NK-92 (cell line): Measurements from ENCODE around the gene TEX30.

Experiments
- DNase-seq: peaks from one replicate; lab custom pipeline; 2025; ENCODE audit not compliant: unreplicated experiment; lab: John Stamatoyannopoulos, UW

Gene TEX30

DNA sequence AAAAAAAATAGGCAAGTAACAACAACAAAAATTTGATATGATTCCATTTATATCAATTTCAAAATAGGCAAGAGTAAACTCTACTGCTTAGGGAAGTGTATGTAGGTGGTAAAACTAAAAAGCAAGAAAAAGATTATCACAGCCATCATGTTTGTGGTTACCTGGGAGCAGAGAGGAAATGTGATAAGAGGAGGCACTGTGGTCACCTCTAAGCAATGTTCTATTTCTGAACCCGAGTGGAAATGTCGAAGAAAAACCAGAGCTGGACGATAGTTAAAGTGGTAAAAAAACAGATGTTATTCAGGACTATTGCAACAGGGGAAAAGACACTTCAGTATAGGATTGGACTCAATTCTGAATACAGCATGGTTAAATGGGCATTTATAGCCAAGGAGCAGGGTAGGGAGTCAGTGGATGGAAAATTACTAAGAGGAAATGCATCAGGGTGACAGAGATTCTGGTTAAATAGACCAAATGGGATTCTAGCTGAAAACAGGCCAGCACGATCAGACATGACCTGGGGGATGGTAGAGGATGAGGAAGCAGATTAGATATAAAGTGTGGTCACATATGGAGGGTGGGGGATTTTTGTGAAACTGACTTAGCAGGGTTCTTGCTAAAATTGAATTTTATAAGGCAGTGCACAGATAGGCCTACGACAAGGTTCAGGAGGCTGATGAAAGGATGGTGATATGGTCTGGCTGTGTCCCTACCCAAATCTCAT lies 6.0 kb upstream of the TEX30 start:
- DNase-seq, result no peak

DNA sequence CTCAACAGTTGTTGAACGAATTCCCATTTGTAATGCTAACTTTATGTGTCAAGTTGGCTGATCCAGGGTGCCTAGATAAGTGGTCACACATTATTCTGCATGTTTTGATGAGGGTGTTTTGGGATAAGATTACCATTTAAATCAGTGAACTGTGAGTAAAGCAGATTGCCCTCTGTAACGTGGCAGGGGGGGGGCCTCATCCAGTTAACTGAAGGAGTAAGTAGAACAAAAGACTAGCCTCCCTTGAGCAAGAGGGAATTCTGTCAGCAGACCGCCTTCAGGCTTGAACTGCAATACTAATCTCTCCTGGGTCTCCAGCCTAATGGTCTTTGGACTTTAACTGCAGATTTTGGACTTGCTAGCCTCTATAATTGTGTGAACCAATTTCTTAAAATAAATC lies 4.2 kb upstream of the TEX30 start:
- no peak for DNase-seq

DNA sequence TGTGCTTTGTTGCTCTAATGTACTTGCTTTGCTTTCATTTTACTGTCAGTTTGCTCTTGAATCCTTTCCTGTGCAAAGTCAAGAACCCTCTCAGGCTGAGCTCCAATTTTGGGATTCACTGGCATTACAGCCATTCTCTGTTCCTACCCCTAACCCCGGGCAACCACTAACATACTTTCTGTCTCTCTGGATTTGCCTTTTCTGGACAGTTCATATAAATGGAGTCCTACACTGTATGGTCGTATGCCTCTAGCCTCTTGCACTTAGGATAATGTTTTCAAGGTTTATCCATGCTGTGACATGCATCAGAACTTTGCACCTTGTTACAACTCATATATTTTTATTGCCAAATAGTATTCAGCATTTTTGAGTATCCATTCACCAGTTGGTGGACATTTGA lies 2.7 kb upstream of the TEX30 start:
- DNase-seq, result no peak

DNA sequence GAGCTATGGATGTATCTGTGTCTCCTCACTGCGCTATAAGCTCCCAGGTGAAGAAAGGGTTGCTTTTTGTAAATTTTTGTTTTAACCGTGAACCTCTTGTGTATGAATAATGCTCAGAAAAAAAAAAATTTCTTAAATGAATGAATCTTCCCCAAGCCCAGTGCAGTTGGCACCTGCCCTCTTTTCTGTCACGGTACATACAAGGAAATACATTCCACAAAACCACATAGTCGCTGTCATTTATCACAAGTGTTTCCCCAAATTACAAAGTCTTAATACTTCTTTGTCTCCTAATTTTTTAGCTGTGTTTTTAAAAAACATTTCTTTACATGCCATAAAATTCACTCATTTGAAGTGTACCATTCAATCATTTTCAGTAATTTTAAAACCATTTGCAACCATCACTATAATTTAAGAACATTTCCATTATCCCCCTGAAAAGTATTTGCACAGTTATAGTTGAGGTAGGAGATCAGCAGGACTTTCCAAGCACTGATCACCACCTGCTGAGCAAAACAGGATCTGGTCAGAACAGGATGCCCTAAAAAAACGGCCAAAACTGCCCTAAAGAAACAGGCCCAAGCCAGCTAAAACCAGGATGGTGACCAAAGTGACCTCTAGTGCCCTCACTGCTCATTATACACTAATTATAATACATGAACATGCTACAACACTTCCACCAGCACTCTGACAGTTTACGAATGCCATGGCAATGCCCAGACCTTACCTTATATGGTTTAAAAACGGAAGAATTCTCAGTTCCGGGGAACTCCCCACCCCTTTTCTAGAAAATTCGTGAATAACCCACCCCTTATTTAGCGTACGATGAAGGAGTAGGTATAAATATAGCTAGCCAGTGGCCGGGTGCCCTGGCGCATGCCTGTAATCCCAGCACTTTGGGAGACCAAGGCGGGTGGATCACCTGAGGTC lies 1.3 kb upstream of the TEX30 start:
- no peak for DNase-seq

DNA sequence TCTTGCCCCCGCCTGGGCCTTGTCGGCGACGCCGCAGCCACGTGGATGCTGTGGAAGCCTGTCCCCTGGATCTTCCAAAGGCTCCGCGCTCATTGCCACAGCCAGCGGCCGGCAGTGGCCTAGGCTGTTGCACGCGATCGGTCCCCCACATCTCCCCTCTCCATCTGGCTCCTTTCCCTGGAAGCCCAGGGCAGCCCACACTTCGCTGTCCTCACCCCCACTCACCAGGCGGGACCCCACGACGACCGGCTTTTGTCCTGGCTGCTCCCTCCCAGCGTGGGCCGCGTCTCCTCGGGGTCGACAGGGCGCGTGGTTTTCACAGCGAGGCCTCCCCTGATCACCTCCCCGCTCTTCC lies 605 bp upstream of the TEX30 start:
- DNase-seq, result no peak

DNA sequence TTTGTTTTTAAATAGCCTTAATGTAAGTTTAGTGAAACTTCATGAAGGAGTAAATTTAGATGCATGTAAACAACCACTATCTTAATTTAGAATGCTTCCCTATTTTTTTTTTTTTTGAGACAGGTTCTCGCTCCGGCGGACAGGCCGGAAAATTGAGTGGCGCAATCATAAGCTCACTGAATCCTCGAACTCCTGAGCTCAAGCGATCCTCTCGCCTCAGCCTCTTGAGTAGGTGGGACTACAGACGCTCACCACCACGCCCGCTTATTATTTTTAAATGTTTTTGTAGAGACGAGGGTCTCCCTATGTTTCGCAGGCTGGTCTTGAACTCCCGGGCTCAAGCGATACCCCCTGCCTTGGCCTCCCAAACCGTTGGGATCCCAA lies 1.6 kb downstream of the TEX30 start:
- no peak for DNase-seq

DNA sequence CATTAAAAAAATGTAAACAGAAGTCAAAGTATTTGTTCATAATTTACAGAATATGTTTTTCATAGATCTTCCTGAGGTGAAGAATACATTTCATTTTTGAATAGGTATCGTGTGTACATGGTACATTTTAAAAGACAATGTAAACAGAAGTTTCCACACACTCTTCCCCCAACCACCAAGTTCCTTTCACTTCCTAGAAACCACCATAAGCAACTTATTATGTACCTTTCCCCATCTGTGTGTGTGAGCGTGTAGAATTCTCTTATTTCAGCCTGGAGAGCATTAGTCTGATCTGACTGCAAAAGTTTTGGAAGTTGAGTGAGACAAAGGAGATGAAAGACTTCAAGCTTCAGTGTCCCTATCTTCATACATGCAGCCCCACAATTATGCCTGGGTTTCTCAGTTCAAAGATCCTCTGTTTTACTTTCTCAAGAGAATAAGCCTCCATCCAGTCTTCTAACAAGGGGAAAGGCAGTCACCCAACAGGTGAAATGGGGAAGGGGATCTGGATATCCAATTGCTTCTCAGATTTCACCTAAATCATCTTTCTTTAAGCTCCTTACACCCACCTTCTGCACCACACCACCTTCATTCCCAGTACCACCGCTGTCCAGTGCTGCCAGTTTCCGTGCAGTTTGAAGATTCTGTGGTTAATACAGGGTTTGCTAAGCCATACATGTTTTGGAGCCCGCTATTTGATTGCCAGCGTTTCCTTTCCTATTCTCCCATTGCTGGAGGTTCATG lies 2.1 kb downstream of the TEX30 start:
- DNase-seq, result no peak

DNA sequence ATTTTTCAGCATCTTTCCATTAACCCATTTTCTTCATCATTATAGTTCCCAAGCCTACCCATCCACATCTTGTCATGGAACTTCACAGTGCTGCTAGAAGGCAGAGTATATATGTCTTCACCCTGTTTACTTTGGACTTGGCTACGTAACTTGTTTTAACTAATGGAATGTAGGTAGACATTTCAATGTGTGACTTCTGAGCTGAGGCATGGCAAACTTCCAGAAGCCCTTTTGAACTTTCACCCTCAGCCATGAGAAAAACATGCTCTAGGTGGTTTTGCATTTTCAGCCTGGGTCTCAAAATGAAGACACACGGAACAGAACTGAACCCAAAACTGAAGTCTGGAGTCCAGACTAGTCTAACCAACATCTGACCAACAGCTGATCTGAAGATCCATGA lies 3.2 kb downstream of the TEX30 start:
- no peak for DNase-seq

DNA sequence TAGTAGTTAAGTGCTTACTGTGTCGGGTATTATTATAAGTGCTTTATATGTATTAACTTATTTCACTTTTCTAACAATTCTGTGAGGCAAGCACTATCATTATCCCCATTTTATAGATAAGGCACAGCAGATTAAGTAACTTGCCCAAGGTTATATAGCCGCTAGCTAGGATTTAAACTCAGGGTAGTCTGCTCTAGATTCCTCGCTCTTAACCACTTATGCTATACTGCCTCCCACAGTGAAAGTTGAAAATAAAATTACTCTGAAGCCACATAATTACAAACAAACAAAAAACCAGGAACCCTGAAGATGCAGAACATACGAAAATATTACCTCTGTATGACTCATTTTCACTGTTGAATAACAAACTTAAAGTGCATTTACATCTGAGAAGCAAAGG lies 3.9 kb downstream of the TEX30 start:
- no peak for DNase-seq

DNA sequence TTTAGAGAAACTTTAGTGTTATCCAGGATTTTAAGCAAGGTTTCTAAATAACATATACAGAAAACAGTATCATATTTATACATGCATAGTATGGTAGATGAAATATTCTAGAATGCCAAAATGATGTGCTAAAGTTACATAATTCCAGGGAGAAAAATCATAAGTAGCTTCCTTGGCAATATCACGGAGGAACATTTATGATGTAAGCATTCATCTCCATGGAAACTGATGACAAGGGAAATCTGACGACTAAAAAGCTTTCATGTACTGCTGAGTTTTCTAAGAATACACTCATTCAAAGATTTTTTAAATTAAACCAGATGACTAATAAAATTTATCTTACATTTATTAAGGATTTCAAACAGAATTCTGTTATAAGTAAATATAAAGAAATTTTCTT lies 4.7 kb downstream of the TEX30 start:
- no peak for DNase-seq

DNA sequence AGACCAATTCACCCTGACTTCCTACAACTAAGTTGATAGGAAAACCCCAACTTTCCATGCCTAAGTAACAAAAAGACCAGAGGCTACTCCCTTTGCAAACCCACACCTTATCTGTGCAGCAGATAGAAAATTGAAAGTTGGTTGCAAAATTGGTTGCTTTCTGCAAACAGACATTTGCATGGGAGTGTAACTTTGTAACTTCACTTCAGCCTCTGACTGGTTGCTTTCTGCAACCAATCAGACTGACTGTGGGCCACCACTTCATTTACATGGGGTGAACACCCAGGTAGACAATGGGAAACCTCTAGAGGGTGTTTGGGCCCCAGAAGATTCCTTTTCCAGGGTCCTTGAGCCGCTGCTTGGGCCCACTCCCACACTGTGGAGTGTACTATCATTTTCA lies 9.8 kb downstream of the TEX30 start:
- DNase-seq, result no peak

DNA sequence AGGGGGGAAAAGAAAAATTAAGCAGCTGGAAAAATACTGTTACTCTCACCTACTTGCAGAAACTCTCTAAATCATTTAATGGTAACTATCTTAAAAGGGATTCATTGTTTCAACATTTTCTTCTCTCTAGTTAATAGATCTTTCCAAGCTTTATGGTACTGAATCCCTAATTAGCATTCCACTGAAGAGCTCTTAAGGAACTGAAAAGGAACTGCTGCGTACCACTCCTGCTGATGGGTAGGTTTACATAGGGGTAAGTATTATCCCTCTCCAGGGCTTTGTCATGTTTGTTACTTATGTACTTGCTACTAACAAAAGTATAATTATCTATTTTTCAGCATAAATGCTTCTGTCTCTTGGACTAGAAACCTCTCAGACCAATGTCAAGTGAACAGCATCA lies 12.5 kb downstream of the TEX30 start:
- no peak for DNase-seq

DNA sequence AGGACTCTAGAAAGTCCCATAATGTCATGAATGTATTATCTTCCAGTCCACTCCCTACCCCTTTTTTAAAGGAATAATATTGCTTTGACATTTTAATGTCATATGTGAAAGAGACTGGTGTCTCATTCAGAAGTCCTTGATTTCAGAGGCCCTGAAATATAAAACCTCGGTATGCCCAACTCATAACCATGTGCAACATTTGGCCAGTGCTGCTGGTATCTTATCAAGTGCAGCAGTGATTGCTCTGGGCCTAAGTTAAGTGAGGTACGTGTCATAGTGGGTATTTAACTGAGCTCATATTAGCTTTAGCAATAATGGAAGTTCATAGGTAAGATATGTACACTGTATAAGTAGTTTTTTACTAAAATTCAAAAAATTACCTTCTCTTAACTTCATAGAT lies 14.7 kb downstream of the TEX30 start:
- DNase-seq, result no peak

DNA sequence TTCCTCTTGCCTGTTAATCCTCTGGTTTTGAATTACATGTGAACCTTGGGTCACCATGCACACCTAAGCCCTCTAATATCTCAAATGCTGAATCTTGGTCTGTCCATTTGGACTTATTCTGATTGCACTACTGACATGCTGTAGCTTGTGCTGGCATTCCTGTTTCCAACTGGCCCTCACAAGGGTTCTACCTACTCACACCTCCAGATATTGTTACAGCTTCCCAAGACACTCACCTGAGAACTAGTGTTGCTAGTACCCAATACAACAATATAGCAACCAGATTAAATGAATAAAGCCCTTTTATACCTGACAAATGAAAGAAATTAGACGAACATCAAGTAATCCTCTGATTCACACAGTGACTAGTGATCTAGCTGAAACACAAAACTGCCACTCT lies 16.6 kb downstream of the TEX30 start:
- no peak for DNase-seq

DNA sequence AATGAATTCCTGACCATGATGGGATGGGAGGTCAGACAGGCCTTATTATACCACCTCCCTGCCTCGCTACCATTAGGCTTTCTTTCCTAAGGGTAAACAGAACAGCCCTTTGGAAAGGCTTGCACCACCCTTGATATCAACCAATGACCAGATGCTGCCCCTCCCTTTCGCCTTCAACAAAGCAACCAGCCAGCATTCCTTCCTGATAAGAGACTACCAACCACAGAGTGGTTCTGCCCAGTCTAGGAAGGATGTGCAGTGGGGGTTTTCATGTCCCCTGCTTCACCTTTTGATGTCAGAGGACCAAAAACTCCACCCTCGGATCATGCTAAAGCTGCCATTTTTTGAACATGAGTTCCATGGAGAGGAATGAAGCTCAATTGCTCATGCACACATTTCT lies 21.7 kb downstream of the TEX30 start:
- DNase-seq, result no peak

DNA sequence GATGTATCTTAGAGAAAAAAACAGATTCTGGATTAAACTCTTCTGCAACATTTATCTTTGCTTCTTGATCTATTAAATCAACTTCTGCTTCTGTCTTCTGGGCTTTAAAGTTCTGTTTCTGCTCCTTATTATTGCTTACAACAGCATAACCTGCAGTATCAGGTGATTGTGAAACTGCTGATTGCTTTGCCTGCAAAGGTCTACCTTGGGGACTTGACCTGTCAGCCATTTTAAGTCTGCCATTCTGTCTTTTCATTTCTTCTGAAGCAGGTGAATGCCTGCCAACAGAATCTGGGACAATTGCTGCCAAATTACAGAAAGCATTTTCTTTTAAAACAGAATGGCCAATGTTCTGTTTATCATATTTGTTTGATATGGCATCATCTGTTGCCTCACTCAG lies 31.1 kb downstream of the TEX30 start:
- no peak for DNase-seq

DNA sequence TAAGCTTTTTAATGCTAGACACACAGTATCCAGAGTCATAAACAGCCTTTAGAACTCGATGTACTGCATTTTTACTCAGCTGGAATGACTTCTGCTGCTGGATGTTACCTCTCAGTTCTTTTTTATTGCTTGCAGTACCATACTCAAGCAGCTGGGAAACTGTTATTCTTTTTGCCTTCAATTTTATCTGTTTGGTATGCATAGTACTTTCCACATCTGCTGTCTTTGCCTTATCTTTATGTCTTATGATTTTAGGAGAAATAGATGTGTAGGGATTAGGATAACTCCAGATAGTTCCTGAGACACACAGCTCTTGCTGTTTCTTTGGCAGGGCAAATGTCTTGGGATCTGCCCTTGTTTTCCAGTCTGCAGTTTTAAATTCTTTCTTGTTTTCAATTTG lies 31.5 kb downstream of the TEX30 start:
- DNase-seq, result no peak

DNA sequence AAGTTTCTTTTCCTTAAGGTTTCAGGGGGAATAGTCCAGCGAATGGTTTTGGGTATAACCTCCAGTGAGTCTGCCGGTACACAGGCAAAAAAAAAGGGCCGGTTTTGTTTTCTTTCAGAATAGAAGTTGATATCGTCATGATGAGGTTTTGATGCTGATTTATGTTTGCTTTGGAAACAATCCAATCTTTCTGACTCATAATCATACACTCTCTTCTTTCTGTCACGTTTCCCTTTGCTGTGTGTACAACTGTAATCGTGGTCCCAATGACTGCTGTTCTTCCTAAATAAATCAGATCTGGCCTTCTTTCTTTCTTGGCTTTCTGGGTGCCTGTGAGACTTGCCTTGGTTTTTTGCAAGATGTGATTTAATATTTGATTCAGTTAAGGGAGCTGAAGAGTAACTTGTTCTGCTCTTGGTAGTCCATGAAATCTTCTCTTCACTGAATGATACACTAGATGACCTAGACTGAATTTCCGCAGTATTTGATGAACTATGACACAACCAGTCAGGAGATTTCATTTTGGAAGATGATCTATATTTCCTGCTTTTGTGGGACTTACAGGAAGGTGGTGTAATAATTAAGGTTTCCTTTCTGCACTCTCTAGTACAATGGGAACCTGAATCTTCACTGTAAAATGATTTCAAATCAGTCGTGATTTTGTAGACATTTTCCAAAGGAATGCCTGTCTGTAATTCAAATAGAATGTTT lies 43.9 kb downstream of the TEX30 start:
- no peak for DNase-seq

DNA sequence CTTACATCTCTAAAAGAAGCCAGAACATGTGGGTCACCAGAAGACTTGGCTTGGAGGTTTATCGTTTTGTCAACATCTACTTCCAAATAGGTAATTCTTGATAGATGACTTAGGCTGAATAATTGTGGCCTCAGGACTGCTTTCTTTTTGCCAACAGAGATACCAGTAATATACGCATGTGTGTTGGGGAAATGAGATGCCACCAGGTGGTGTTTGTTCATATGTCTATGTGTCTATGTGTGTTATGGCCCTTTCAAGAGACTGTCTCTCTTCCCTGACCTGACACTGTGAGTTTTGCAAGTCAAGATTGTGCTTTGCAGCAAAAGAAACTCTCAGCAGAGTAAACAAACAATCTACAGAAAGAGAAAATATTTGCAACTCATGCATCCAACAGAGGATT lies 47.2 kb downstream of the TEX30 start:
- no peak for DNase-seq

DNA sequence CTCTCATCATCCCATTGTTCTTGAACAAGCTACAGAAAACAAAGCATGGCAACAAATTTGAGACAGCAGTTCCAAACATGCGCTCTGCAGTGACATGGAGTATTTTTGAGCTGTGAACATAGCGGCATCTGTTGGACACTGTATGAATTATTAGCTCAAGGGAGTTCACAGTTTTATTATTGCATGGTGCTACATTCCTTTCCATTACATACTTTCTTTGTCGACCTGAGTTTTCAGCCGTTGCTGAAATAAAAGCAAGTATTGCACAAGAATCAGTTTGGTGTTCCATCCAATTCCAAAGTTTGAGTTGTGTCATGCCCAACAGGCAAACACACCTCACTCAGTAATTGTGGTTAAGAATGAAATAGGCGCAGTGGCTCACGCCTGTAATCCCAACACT lies 48.7 kb downstream of the TEX30 start:
- DNase-seq, result no peak

DNA sequence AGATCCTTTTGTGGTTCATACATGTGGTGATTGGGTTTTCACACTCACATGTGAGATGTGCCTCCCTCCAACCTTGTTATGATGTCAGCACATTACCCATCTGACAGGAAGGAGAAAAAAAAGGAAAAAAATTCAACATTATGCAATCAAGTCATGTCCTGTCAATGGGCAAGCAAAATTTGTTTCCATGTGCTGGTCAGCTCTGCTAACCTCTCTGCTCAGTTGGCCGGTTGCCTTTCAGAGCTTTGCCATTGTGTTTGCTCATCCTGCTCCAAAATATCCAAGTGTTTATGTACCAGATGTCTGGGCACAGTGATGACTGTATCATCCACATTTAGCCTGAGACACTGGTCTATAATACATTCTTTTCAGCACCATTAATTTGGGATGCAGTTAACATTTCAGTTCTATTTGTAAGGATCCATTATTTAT lies 51.8 kb downstream of the TEX30 start:
- DNase-seq, result no peak
